GM12874 (cell line): Measurements from ENCODE around the gene PLCB4.

ENCODE experiments used
- TF ChIP-seq, protein P1 (sequence below): IDR thresholded peaks from 2 replicates; pipeline ENCODE4 v1.5.1; 2011; ENCODE audit warnings: low read depth, mild to moderate bottlenecking, control low read depth, low read length, moderate library complexity; ENCODE audit not compliant: insufficient read depth

PLCB4 gene

DNA sequence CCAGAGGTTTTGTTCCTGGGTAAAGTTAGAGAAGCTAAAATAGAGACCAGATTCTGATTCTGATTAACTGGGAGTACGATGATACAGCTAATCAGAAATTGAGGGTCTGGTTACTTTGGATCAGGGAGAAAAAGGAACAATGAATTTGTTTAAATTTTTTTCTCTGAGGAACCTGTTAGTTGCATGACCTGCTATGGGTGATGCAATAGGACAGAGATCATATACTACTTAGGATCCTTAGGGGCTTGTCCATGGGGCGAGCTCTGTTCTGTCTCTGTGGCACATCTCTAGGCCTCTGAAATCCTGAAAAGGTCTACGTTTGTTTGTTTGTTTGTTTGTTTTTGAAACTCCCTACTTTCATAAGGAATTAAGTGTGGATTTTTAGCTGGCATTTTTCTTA lies 279.4 kb downstream of the PLCB4 start:
- TF ChIP-seq, protein P1, sequence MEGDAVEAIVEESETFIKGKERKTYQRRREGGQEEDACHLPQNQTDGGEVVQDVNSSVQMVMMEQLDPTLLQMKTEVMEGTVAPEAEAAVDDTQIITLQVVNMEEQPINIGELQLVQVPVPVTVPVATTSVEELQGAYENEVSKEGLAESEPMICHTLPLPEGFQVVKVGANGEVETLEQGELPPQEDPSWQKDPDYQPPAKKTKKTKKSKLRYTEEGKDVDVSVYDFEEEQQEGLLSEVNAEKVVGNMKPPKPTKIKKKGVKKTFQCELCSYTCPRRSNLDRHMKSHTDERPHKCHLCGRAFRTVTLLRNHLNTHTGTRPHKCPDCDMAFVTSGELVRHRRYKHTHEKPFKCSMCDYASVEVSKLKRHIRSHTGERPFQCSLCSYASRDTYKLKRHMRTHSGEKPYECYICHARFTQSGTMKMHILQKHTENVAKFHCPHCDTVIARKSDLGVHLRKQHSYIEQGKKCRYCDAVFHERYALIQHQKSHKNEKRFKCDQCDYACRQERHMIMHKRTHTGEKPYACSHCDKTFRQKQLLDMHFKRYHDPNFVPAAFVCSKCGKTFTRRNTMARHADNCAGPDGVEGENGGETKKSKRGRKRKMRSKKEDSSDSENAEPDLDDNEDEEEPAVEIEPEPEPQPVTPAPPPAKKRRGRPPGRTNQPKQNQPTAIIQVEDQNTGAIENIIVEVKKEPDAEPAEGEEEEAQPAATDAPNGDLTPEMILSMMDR, result no peak

DNA sequence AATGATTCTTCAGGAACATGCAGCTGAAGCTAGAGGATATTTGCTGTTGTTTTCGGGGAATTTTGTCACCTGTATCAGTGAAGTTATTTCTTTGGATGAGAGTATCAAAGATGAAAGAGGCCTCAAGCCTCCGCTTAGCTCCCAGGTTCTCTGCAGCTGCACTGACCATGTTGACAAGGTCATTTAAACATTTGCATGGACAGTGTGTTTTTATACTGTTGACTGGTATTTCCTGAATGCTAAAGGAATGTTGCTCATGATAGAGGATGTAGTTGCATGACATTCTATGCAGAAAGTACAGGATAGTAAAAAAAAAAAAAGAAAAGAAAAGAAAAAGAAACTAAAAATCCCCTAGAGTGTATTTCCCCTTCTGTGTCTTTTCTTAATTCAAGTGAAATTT lies 279.9 kb downstream of the PLCB4 start:
- TF ChIP-seq, protein P1, result no peak

DNA sequence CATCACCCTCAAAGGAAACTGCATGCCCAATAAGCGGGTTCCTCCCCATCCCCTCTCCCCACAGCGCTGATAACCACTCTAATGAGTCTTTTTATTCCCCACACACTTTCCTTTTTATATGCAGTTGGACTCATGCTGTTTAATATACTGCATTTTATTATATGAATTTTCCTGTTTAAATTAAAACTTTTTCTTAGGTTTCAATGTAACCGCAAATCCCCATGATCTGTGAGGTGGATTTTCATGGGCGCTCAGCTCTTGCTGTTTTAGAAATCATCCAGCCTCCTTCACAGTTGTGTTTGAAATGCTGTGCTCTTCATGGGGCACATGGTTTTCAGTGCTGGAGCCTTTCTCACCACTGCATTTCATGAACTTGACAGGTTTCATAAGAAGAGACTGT lies 280.4 kb downstream of the PLCB4 start:
- TF ChIP-seq, protein P1, result no peak

DNA sequence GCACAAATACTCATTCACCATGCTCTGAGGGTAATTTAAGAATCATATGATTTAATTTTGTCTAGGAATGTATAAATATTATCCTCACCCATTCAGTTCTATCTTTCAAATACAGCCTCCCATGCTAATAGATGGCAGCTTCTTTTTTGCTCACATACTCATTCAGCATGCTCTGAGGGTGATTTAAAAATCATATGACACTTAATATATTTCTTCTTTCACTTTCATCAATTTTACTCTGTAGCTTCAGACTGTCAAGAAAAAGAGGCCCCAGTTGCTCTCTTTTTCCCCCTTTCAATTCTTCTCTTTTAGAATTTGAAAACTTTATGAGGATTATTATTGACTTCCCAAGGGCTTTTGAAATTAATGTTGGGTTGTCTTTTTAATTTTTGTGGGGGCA lies 283.9 kb downstream of the PLCB4 start:
- TF ChIP-seq, protein P1, result no peak

DNA sequence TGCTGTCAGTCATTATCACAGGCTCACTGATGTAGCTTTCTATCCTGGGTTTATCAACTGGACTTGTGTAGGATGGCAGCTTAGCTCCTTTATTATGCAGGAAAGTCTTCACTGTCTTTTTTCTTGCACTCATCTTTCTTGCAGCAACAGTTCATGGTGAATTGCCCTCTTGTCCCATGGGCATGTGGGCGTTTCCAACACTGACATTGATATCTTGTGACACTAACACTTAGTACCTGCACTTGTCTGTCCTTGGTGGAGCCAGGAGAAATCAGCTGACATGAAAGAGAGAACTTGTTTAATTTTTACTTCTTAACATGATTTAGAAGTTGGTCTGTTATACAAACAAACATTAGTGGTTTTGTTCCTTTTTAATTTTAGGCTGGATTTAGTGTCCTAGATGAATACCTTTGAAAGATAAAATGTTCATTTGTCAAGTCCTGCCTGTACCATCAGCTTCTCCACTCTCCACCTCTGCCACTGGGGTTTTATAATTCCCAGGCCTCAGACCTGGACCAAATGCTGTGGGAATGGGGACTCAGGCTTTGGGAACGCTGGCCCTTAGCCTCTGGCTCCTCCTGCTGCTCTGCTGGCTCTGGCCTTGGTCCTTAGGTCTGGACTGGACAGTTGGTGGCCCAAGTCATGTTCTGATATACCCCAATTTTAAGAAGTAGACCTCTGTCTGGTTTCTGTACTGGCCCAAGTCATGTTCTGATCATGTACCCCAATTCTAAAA lies 284.5 kb downstream of the PLCB4 start:
- TF ChIP-seq, protein P1, result no peak

DNA sequence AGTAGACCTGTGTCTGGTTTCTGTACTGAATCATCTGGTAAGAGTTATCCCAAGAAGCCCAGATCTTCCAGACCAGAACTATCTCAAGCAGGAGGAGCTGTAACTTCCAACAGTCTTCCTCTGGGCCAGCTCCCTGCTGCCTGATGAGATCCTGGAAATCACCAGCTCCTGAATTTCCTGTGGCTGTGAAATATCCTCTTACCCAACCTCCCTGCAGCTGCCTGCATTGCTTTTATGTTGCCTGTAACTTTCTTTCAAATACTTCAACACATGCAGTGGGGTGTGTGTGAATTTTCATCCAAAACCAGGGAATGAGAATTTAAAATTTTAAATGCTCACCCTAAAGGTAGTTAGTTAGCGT lies 285.0 kb downstream of the PLCB4 start:
- TF ChIP-seq, protein P1, result no peak

DNA sequence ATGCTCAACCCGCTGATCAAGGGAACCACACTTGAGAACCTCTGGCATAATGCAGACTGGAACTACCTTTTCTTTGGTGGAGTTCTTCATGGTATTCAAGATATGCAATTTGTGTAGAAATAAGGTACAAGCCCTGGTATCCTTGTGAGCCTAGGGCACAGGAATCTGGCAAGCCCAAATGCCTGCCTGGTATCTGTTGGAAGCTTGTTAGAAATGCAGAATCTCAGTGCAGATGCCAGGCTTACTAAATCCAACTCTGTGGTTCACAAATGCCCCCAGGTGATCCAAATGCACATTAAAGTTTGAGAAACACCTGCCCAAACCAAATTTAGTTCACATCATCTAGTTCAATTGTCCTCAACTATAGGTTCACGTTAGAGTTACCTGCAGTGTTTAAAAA lies 285.7 kb downstream of the PLCB4 start:
- TF ChIP-seq, protein P1, result no peak
